Activated B cell treated with CpG ODN at 0.5 μM for 24 hours (primary cell): ENCODE results near the gene ADNP. TPM values are rescaled to one million over a fixed set of nuclear protein-coding genes. Genes with fewer than 3 reads are reported as not detected.

ENCODE experiments used
- ATAC-seq: fragments of 200-7000 bp; cut with Tn5 transposase; one replicate; pipeline ENCODE4 v1.10.0; 2021; ENCODE audit warnings: low read depth, mild to moderate bottlenecking, moderate library complexity
- CTCF ChIA-PET: fragments of 350-600 bp; sonication (Branson Sonifier 250); formaldehyde crosslinking; loops from one replicate; lab custom pipeline; 2021; ENCODE audit warnings: antibody characterized with exemption; lab: Charles Lee
- POLR2A ChIA-PET: fragments of 350-600 bp; sonication (Branson Sonifier 250); formaldehyde crosslinking; loops from one replicate; lab custom pipeline; 2021; ENCODE audit warnings: antibody characterized with exemption; lab: Charles Lee
- DNase-seq: peaks from one replicate; pipeline ENCODE4 v3.0.0; 2022
- H3K27ac Mint-ChIP-seq: one replicate; pipeline ENCODE4 v1.8.0; 2020; ENCODE audit warnings: mixed read lengths
- H3K27me3 Mint-ChIP-seq: one replicate; pipeline ENCODE4 v1.8.0; 2021; ENCODE audit warnings: mixed read lengths
- H3K36me3 Mint-ChIP-seq: one replicate; pipeline ENCODE4 v1.8.0; 2021; ENCODE audit warnings: low read depth, mixed read lengths
- H3K4me1 Mint-ChIP-seq: one replicate; pipeline ENCODE4 v1.8.0; 2021; ENCODE audit warnings: mixed read lengths
- H3K4me3 Mint-ChIP-seq: one replicate; pipeline ENCODE4 v1.8.0; 2020; ENCODE audit warnings: mild to moderate bottlenecking, mixed read lengths
- H3K9me3 Mint-ChIP-seq: one replicate; pipeline ENCODE4 v1.8.0; 2020; ENCODE audit warnings: mixed read lengths
- CTCF ChIP-seq: fragments of 200-600 bp; IDR thresholded peaks from one replicate; pipeline ENCODE4 v1.8.0; 2022; ENCODE audit warnings: antibody characterized with exemption, mild to moderate bottlenecking
- intact Hi-C: fragments of 100-400 bp; cut with micrococcal nuclease; formaldehyde crosslinking; loops from one replicate; pipeline ENCODE4 v1.15.1; 2024
- total RNA-seq: library from RNA; stranded (reverse); gene quantifications from 2 replicates; pipeline ENCODE4 v1.2.3, GENCODE V29; 2022

The ADNP gene
- total RNA-seq, 1 donor from 2014 or later: 99.3 TPM

GRCh38 chr20:50854506-50855249, 76.6 kb downstream of the ADNP start:
- intact Hi-C loops: no loop called here

DNA sequence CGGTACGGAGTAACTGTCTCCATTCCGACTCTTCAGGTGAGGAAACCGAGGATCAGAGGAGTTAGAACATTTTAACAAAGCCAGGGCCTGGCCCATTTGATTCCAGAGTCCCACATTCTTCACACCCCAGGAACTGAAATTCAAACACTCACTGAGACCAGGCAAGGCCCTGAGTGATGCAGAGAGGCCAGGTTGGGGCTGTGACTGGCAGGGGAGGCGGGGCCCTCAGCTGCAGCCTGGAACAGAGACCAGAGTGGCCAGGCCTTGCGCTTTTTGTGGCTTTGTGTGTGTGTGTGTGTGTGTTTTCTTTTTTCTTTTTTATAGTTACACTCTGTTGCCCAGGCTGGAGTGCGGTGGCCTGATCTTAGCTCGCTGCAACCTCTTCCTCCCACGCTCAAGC, 79.2 kb downstream of the ADNP start:
- Mint-ChIP-seq H3K27me3 (no peaks in the 10 kb centered on the region), H3K4me3 (no peak overlapping the region), H3K27ac (no peak overlapping the region), H3K4me1 (peaks cover 28% of the 10 kb centered on the region), H3K9me3 (no peaks in the 10 kb centered on the region), H3K36me3 (peaks cover 62% of the 10 kb centered on the region)
- DNase-seq (no peak), ATAC-seq (no peak)
- intact Hi-C loops: no loop called here
- POLR2A ChIA-PET: interaction anchor here (0.7 to 1.0 kb wide), 2 partner anchors 51 to 79 kb away, joined by 3 read pairs; no protein-coding TSS in a partner anchor
- CTCF ChIA-PET: no interaction called here
- no peak for TF ChIP-seq CTCF

More at GRCh38 chr20:50854506-50855249, 76.6 kb downstream of the ADNP start:
- TF ChIP-seq CTCF: no peak
- Mint-ChIP-seq H3K4me3 (no peak overlapping the region), H3K27me3 (no peaks in the 10 kb centered on the region), H3K36me3 (peaks cover 46% of the 10 kb centered on the region), H3K9me3 (no peaks in the 10 kb centered on the region), H3K4me1 (peaks cover 24% of the 10 kb centered on the region), H3K27ac (no peak overlapping the region)
- DNase-seq (no peak), ATAC-seq (no peak)
- ChIA-PET CTCF (interaction anchor here (0.7 kb wide), 1 partner anchor 75 kb away, joined by 4 read pairs; no protein-coding TSS in a partner anchor), POLR2A (no interaction called here)

DNA sequence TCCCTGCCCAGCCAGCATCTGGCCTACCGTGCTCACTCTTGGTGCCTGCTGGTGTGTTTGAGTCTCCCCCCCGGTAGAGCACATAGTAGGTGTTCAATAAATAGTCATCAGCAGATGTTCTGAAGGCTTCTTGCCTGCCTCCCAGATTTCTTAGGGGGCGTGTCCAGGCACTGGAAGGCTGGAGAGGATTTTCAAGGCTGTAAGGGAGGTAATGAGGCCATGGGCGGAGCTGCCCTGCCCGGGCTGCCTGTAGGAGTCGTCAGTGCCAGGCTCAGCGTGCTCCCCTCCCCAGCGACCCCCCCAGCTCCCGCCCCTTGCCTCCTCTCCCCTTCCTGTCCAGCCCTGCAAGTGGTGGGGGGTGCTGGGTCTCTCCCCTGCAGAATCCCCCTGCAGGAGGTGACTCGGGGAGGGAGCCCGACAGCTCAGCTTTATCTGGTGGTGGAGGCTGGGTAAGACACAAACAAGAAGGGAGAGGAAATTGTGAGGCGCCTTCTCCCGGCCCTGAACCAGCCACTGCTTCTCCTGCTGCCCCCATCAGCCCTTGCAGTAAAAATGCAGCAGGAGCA, 80.4 kb downstream of the ADNP start:
- H3K4me3 Mint-ChIP-seq: no peak overlapping the region
- ChIA-PET CTCF (no interaction called here), POLR2A (interaction anchor here (1.0 kb wide), 1 partner anchor 80 kb away, joined by 3 read pairs; the partner anchor contains the start of gene ADNP)
- no peaks in the 10 kb centered on the region for H3K27me3 Mint-ChIP-seq
- H3K4me1 Mint-ChIP-seq: peaks cover 31% of the 10 kb centered on the region
- TF ChIP-seq CTCF: no peak
- H3K9me3 Mint-ChIP-seq: no peaks in the 10 kb centered on the region
- DNase-seq (no peak), ATAC-seq (no peak)
- intact Hi-C loops: no loop called here
- peak overlapping the region; percentile 62 for H3K27ac Mint-ChIP-seq
- peaks cover 60% of the 10 kb centered on the region for H3K36me3 Mint-ChIP-seq

- Mint-ChIP-seq H3K4me3 (peak overlapping the region; percentile 2), H3K36me3 (peaks cover 52% of the 10 kb centered on the region), H3K9me3 (no peaks in the 10 kb centered on the region), H3K27me3 (no peaks in the 10 kb centered on the region), H3K4me1 (peaks cover 40% of the 10 kb centered on the region), H3K27ac (peak overlapping the region; percentile 81)
- ChIA-PET POLR2A (interaction anchor here (0.9 to 1.7 kb wide), 4 partner anchors 30 to 83 kb away, joined by 4 to 11 read pairs (median 6); partner anchors contain the start of genes ADNP and BCAS4), CTCF (interaction anchor here (1.6 to 1.9 kb wide), 2 partner anchors 30 to 54 kb away, joined by 5 to 9 read pairs; partner anchors contain the start of gene BCAS4)
- intact Hi-C loops: no loop called here
- peak; percentile 37 for ATAC-seq
- no peak for DNase-seq
- TF ChIP-seq CTCF: no peak
These were observed 82.2 kb downstream of the ADNP start for GRCh38 chr20:50848846-50849673.
